ENCODE data around the gene ZFAND6.
"Not testable (repeated sequence)": the region's sequence is repeated elsewhere in the genome, so short reads cannot be mapped to it uniquely, and the experiment has no call there.

ZFAND6 gene

DNA sequence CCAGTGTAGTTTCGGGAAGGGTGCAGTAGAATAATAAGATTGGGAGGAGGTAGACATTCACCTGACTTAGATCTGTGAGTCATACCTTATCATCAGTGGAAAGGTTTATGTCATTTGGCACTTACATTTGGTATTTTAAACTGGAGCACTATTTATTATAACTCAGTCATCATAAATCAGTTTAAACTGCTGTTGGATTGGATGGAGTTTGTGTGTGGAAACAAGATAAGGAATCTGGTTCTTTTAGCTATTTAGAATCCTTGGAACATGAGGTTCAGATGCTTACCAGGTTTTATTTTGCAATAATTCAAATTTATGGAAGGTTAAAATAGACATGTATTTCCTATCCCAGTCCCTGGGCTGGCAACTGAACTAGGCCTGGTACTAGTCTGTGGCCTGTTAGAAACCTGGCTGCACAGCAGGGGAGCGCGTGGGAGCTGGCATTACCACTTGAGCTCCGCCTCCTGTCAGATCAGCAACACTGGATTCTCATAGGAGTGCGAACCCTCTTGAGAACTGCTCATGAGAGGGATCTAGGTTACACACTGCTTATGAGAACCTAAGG lies 34.5 kb downstream of the ZFAND6 start:
- FAIRE-seq (no peak), DNase-seq (ENCODE audit: extremely low spot score, insufficient read length, low read depth) (no peak)

DNA sequence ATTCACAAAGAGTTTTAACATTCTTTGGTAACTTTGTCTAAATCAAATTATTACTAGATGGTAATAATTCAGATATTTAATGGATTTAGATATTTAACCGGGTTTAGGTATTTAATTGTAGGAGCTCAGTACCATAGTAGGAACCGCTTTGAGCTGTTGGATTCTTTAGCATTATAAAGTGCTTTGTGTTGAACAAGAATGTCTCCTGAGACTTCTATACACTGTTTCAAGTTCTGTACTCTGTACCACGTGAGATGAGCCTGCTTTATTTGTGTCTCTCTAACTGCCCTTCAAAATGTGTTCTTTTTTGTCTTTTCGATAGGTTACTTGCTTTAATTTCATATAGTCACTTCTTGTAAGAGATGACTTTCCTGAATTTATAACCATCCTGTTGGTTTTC lies 36.0 kb downstream of the ZFAND6 start:
- no peak for DNase-seq (ENCODE audit: extremely low spot score, insufficient read length, low read depth)
- peak; percentile 49 for FAIRE-seq

DNA sequence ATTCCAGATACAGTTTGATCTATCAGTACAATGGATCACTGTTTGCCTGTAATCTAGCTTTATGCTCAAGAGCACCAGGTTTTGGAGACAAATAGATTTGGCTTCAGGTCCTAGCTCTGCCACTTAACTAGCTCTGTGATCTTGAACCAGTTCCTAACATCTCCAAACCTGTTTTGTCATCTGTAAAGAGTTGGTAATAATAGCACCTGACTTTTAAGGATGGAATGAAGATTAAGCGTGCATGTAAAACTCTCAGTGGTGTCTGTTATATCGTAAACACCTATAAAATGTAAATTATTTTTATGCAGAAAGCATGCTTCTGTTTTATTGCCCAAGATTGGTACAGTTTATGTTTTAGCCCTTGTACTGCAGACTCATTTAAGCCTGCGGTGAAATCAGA lies 36.5 kb downstream of the ZFAND6 start:
- FAIRE-seq: no peak
- no peak for DNase-seq (ENCODE audit: extremely low spot score, insufficient read length, low read depth)

DNA sequence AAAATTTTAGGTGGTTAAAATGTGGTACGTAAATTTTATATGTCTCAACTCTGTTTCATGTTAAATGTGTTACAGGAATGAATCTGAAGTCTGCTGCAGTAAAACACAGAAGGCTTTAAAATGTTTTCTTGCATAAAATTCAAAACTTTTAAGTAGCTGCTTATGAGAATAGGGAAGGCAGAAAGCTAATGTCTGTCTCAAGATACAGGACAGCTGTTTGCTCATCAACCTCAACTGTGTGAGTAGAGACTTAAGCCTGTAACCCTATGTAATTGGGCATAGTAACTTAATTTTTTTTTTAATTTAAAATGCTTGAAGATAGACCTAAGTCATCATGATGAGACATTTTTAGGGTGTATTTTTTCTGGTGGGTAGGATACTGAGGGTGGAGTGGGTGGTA lies 38.9 kb downstream of the ZFAND6 start:
- DNase-seq (ENCODE audit: extremely low spot score, insufficient read length, low read depth) (no peak), FAIRE-seq (no peak)

DNA sequence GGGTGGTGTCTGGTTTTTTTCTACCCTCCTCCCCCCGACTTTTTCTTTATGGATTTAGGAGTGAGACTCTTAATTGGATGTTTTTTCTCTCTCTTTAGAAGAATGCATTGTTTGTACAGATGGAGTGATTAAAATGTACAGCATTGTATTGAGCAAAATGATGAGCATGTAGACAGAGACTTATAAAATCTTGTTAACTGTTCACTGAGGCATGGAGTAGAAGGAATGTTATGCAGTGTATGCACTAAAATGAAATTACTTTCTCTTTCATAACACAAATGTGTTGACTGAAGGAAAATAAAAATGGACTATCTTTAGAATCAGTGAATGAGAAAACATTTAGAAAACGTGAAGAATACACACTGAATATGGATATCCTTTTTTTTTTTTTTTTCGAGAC lies 39.8 kb downstream of the ZFAND6 start:
- no peak for FAIRE-seq
- DNase-seq (ENCODE audit: extremely low spot score, insufficient read length, low read depth): no peak

DNA sequence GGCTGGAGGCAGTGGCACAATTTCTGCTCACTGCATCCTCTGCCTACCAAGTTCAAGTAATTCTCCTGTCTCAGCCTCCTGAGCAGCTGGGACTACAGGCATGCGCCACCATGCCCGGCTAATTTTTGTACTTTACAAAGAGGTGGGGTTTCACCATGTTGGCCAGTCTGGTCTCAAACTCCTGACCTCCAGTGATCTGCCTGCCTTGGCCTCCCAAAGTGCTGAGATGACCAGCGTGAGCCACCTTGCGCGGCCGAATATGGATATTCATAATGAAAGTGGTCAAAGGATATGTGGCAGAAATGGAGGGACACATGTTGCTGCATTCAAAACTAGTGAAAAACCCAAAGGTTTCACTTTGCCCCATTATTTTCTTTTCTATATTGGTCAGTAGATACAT lies 40.2 kb downstream of the ZFAND6 start:
- DNase-seq (ENCODE audit: extremely low spot score, insufficient read length, low read depth): not testable (repeated sequence)
- peak; percentile 80 for FAIRE-seq

DNA sequence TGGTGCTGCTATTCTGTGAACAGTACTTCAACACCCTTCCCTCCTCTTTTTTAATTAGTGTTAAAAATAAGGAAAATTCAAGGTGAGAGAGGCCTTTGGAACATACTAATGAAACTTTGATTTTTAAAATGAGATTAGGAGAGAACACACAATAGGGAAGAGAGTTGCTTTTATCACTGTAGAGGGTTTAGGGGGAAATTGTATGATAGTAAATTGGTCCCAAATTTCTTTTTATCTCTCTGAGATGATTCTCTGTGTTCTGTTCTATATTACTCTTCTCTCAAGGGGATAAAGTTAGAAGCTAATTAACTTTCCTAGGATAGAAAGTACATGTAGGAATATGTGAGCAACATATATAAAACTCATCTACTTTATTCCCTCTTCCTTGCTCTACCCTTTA lies 40.8 kb downstream of the ZFAND6 start:
- no peak for FAIRE-seq
- no peak for DNase-seq (ENCODE audit: extremely low spot score, insufficient read length, low read depth)

DNA sequence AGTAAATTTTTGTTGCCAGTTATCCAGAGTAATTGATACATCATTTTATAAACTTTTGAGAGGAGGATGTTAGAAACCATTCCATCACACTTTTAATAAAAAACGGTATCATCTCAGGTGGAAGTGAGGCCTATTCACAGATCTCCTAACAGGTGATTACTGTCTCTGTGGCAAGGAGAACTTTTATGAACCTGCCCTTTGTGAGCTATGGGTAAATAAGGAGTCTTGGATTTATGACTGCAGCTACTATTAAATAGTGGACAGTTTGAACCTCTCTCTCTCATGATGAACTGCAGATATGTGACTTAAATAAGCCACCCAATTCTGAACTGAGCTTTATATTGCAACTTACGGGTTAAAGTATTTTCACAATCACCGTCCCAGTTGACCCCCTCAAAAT lies 45.7 kb downstream of the ZFAND6 start:
- FAIRE-seq: no peak
- DNase-seq (ENCODE audit: extremely low spot score, insufficient read length, low read depth): no peak

DNA sequence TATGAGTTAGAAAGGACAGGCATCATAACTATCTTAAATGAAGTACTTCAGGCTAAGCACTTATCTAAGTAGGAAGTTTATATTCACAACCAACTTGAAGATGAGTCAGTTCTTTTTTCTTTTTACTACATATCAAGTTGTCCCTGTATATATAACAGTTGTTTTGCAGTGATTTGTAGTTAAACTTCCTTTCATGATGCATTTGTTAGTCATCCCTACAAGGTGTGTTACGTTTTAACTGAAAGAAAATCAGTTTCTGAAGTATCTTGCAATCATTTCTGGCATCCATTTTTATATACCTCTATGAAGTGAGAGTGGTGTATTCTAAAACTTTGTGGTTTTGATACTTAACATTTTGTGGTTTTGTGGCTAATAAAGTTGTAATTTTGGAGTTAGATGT lies 46.1 kb downstream of the ZFAND6 start:
- FAIRE-seq (peak; percentile 46), DNase-seq (ENCODE audit: extremely low spot score, insufficient read length, low read depth) (no peak)

DNA sequence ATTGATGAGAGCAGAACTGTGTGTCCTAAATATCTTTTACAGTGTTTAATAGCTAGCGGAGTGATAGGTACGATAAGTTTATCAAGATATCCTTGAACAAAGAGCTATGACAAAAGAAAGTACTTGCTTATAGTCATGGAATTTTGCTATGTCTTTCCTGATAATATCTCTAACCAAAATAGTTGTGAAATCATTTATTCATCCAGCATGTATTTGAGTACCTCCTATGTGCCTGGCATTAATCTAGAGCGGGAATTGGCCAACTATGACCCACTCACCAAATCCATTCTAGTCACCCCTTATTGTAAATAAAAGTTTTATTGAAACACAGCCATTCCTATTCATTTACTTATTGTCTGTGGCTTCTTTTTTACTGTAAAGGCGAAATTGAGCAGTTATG lies 46.6 kb downstream of the ZFAND6 start:
- FAIRE-seq (no peak), DNase-seq (ENCODE audit: extremely low spot score, insufficient read length, low read depth) (no peak)

DNA sequence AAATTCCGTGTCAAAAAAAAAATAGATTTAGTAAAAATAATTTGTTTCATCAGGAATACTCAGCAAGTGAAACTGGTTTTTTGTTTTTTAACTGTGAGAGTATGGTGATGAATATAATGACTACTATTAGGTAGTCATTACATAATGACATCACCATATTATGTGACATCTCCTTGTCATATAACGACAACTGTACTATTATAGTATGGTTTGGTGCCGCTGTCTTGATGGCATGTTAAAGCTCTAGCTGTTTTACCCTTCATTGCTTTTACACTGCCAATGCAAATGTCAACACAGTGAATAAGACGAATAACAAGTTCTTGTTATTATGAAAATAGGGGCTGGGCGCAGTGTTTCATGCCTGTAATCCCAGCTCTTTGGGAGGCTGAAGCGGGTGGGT lies 47.7 kb downstream of the ZFAND6 start:
- FAIRE-seq: no peak

DNA sequence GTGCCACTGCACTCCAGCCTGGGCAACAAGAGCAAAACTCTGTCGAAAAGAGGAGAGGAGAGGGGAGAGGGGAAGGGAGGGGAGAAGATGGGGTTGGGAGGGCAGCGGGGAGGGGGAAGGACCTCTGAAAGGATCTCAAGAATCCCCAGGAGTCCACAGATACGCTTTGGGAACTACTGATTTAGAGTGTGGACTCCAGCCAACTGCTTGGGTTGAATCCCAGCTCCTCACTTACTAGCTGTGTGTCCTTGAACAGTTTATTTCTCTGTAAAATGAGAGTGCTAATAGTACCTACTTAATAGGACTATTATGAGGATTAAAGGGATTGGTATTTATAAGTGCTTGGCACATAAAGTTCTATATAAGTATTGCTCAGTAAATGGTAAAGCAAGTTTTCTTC lies 48.3 kb downstream of the ZFAND6 start:
- DNase-seq (ENCODE audit: extremely low spot score, insufficient read length, low read depth) (no peak), FAIRE-seq (no peak)

More for the DNA sequence above, 47.7 kb downstream of the ZFAND6 start:
- DNase-seq (ENCODE audit: extremely low spot score, insufficient read length, low read depth): no peak

DNA sequence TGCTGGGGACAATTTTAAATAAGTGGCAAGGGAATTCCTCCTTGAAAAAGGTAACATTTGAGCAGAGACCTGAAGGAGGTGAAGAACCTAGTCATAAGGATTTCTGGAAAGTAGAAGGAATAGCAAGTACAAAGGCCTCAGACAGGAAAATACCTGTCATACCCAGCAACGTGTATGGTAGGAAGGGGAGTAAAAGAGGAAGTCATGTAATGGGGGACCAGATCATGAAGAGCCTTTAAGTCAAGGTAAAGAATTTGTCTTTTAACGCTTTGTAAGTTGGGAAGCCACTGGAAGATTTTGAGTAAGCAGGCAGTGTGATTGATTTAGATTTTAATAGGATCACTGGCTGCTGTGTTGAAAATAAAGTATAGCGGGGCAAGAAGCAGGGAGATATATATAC lies 49.9 kb downstream of the ZFAND6 start:
- DNase-seq (ENCODE audit: extremely low spot score, insufficient read length, low read depth) (no peak), FAIRE-seq (no peak)

DNA sequence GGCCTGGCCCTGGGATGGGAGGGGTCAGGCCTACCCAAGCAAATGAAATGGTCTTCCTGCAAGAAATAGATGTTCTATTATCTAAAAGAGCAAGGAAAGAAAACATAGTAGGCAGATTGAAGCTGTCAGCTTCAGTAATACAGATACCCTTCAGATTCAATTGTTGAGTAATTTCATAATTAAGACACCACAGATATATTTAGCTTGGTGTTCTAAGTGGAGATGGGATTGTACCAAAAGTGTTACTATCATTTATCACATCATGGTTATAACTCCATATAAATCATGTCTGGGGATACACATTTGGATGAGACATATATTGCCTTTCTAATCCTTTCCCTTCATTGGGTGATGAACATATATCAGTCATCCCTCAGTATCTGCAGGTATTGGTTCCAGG lies 51.4 kb downstream of the ZFAND6 start:
- DNase-seq (ENCODE audit: extremely low spot score, insufficient read length, low read depth): no peak
- no peak for FAIRE-seq

DNA sequence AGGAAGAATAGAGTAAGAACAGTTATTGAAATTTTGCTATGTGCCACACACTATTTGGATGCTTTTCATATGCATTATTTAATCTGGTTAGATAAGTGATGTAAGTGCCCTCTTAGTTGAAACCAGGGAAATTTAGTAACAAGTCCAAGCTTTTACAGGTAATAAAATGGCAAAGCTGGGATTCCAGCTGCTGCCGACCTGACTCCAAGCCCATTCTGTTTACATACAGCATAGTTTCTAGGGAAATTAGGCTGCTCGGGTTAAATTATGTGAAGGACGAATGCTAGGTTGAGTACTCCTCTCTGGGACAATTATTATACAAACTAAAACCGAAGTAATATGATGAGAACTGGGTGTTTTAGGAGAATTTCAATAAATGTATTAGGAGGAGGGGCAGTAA lies 54.6 kb downstream of the ZFAND6 start:
- FAIRE-seq: no peak
- no peak for DNase-seq (ENCODE audit: extremely low spot score, insufficient read length, low read depth)

DNA sequence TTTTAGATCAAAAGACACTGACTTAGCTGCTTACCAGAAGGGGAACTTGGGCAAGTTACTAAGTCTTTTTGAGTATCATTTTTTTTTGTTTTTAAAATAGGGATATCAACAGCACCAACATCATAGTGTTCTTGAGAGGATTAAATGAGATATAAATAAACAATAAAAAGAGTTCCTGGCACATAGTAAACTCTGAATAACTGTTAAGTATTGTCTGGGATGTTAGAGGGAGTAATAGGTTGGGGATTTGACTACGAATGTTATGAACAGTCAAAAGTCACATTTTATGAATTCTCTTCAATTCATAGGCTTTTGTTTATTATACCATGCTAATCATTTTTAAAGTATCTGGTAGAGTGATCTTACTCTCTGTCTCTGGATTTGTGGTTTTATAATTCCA lies 55.5 kb downstream of the ZFAND6 start:
- DNase-seq (ENCODE audit: extremely low spot score, insufficient read length, low read depth) (no peak), FAIRE-seq (no peak)

DNA sequence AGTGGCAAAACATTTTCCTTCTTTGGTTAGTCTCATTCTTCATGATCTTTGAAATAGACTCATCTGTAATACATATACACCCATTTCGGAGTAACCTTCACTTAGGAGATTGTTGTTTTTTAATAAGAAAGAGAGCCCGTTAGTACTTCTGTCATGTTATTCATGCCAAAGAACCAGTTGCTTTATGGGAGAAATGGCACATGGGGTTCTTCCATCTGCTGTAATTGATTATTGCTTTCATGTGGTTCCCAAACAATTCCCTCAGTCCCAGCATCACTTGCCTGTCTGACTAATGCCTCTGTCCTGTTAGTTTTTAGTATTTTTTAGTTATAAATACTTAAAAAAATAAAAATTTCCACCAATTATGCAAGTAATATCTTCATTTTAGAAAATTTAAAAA lies 59.5 kb downstream of the ZFAND6 start:
- no peak for FAIRE-seq
- DNase-seq (ENCODE audit: extremely low spot score, insufficient read length, low read depth): no peak

DNA sequence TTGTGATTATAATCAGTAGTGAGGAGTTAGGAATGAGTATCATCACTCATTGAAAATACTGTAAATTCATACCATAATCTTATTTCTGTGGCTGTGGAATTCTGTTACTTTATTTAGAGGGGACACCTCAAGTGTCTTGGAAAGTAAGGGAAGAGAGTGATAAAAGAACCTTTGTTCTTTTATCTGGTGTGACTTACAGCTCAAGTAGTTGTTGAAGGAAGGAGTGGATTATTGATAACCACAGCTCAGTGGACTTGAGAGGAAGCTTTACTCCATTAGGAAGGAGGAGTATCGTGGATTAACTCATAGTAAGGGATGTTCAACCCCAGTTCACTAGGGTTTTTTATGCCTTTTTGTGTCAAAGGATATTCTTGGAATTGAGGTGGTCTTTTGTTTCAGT lies 61.2 kb downstream of the ZFAND6 start:
- FAIRE-seq (no peak), DNase-seq (ENCODE audit: extremely low spot score, insufficient read length, low read depth) (no peak)

DNA sequence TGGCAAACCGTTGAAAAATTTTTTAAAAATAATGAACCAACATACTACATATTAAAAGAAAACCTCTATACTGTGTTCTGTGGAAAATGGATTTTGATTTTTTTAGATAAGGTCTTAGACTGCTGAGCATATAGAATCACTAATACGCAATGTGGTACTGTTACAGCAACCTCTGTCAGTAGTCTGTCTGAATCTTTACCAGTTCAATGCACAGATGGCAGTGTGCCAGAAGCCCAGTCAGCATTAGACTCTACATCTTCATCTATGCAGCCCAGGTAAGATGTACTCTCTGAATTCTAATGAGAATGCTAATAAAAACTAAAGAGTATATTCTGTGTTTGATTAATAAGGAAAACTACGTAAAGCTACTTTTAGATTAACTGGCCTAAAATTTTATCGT lies 62.1 kb downstream of the ZFAND6 start:
- FAIRE-seq (no peak), DNase-seq (ENCODE audit: extremely low spot score, insufficient read length, low read depth) (no peak)

DNA sequence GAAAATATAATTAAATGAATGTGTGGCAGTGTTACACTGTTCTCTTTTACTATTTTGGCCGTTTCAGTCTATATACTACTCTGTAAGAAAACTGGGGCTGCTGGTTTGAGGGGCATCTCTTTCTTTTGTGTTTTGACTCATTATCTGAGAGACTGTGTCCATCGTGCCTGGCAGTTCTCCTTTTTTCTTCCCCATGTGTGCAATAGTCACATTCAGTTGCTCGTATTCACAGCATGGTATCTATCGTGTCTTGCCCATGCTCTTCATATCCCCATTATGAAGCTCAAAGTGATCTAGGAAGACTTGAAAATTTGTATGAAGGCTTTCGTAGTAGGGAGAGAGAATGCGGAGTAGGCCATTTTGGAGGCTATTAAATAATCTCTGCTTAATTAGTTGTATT lies 63.6 kb downstream of the ZFAND6 start:
- DNase-seq (ENCODE audit: extremely low spot score, insufficient read length, low read depth) (no peak), FAIRE-seq (no peak)

DNA sequence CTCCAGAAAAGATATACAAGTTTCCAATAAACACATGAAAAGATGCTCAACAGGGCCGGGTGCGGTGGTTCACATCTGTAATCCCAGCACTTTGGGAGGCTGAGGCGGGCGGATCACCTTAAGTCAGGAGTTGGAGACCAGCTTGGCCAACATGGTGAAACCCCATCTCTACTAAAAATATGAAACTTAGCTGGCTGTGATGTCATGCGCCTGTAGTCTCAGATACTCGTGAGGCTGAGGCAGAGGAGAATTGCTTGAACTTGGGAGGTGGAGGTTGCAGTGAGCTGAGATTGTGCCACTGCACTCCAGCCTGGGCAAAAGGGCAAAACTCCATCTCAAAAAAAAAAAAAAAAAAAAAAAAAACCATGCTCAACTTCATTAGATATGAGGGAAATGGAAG lies 67.8 kb downstream of the ZFAND6 start:
- not testable (repeated sequence) for FAIRE-seq; DNase-seq (ENCODE audit: extremely low spot score, insufficient read length, low read depth)

DNA sequence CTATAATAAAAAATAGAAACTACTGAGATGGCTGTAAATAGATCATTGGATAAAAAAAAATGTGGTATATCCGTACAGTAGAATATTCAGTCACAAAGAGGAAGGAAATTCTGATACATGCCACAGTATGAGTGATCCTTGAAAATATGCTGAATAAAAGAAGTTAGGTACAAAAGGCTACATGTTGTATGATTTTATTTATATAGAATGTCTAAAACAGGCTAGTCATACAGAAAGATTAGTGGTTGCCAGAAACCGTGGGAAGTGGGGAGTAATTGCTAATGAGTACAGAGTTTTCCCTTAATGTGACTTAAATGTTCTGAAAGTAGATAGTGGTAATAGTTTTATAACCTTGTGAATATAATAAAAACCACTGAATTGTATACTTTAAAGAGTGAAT lies 68.4 kb downstream of the ZFAND6 start:
- DNase-seq (ENCODE audit: extremely low spot score, insufficient read length, low read depth) (no peak), FAIRE-seq (no peak)

DNA sequence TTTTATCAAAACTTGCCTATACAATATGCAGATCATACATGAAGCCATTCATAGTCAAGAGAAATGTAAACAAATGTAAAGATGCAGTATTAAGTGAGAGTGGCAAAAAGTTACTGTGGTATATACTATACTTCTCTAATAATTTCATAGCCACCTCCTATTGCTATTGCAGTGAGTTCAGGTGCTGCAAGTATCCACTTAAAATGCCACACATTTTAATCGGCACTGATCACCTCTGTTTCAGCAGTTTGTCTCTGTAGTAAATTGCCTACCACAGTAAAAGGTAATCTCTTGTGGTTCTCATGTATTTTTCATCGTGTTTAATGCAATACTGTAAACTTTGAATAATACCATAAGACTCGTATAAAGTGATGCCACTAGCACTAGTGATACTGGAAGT lies 72.9 kb downstream of the ZFAND6 start:
- no peak for DNase-seq (ENCODE audit: extremely low spot score, insufficient read length, low read depth)
- FAIRE-seq: no peak

All from GM18507 (cell line).